NCI-H446 treated with DMSO at 0.1 percent for 48 hours (cell line): ENCODE results near the gene RDH8.
A peak's percentile ranks its signal among the peaks of the same experiment; 100 is the strongest.

Experiments
- DNase-seq: peaks from one replicate; lab custom pipeline; 2025; lab: John Stamatoyannopoulos, UW

RDH8 gene

DNA sequence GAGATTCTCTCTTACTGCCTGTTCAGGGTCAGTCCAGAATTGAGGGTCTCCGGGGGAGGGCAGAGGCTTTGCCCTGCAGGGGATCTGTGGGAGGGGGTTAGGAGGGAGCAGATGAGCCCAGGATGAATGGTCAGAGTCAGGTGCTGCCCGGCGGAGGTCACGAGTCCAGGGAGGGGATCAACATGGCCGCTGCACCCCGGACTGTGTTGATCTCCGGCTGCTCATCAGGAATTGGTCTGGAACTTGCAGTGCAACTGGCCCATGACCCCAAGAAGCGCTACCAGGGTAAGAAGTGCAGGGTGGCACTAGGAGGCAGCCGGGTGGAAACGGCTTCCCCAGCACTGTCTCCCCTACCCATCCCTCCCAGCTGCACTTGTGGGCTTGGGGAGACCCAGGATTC, at the start of gene RDH8:
Gene RDH8 (plus strand): TSS at position 168 of the 400 bp plus-strand sequence. CDS start 15 bp downstream, at position 183.
- DNase-seq, result no peak

DNA sequence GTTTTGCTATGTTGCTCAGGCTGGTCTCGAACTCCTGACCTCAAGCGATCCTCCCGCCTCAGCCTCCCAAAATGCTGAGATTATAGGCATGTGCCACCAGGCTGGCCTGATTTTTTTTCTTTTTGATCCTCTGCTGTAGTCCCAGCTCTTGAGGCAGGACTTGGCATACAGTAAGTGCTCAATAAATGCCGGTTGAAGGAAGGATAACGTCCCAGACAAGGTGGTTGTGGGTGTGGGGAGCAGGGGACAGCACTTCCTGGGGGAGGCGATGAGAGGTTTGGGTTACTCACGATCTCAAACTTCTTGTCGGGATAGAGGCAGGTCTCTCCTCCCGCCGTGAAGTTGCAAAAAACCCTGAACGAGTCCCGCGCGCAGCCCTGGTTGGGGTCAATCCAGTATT, 47.3 kb upstream of the RDH8 start:
- DNase-seq, result no peak

DNA sequence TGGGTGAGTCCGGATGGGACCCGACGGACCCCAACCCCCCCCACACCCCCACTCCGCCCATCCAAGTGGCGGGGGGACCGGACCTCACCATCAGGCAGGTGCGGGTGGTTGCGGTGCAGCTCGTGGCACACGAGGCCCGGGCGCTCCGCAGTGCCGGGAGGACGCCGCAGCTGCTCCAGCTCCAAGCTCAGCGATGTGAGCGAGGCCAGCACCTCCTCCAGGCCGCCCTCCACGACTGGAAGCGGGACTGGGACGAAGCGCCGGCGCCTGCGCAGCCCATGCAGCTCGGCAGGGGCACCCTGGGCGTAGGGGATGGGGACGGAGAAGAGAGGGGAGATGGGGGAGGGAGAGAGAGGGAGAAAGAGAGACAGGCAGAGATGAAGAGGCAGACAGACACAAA, 46.8 kb upstream of the RDH8 start:
- no peak for DNase-seq

GRCh38 chr19:9967326-9967725, 46.0 kb upstream of the RDH8 start:
- no peak for DNase-seq

GRCh38 chr19:9968820-9969687, 44.2 kb upstream of the RDH8 start:
- DNase-seq, result no peak

GRCh38 chr19:9969688-9969975, 43.7 kb upstream of the RDH8 start:
- no peak for DNase-seq

DNA sequence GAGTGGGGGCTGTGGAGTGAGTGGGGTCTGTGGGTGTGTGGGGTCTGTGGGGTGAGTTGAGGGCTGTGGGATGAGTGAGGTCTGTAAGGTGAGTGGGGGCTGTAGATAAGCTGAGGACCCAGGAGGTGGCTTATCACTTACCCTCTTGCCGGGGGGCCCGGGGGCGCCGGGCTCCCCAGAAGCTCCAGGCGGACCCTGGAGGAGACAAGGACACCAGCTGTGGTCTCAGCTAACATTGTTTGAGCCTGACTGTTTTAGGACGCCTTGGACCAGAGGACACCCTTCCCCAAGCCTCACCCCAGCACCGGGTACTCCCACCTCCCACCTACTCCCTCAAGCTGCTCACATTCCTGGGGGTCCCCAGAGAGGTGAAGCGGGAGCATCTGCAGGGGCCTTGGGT, 42.8 kb upstream of the RDH8 start:
- no peak for DNase-seq

DNA sequence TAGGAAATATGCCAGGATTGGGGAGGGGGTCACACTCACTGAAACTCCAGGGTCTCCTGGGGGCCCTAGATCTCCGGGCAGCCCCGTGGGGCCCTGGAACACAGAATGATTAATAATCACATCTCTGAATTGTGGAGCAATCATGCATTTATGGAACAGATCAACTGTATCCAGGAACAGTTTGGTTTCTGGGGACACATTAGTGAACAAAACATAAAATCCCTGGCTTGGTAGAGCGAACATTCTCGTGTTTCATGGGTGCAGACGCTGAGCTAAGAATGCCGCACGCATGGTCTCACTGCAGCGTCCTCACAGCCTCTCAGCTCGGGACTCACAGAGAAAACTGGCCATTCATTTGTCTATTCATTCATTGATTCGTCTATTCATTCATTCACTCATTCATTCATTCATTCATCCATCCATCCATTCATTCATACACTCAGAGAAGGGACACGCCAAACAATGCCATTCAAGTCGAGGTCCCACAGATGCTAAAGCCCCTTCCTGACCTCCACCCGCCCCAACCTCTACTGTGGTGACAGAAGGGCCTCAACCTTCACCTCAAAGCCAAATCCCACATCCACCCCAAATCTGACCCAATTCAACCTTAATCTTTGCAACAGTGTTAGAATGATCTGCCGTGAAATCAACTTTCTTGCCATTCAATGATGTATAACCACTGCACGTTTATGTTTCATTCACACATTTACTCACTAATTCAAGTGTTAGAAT, 42.0 kb upstream of the RDH8 start:
- DNase-seq, result no peak

GRCh38 chr19:9972103-9972502, 41.2 kb upstream of the RDH8 start:
- DNase-seq, result no peak

- no peak for DNase-seq
Observed at GRCh38 chr19:9981406-9982260, 31.6 kb upstream of the RDH8 start.

- no peak for DNase-seq
Observed at GRCh38 chr19:9986787-9987281, 26.4 kb upstream of the RDH8 start.

DNA sequence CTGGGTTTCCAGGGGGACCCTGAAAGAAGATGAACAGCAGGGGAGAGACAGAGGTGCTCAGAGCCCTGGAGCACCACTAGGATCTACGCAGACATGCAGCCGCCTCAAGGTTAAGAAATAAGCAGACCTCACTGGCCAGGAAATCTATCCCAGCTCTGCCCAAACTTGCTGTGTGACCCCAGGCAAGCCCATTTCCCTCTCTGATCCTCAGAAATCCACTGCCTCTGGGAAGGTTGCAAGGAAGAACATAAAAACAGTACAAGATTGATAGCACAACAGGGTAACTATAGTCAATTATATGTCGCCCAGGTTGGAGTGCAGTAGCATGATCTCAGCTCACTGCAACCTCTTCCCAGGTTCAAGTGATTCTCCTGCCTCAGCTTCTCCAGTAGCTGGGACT, 23.8 kb upstream of the RDH8 start:
- DNase-seq, result no peak

GRCh38 chr19:9991425-9992191, 21.7 kb upstream of the RDH8 start:
- DNase-seq, result no peak

DNA sequence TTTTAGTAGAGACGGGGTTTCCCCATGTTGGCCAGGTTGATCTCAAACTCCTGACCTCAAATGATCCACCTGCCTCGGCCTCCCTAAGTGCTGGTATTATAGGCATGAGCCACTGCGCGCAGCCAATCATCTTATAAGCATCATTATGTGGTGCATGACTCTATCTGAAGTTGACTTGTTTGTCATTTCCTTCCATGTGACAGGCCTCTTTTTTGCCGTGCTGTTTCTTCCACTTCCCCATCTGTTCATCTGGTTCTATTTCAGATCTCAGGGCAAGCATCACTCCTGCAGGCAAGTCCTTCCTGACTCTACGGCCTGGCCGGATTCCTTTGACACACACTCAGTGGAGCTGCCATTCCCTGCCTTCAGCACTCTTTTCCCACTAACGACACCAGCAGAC, 18.2 kb upstream of the RDH8 start:
- DNase-seq, result no peak

DNA sequence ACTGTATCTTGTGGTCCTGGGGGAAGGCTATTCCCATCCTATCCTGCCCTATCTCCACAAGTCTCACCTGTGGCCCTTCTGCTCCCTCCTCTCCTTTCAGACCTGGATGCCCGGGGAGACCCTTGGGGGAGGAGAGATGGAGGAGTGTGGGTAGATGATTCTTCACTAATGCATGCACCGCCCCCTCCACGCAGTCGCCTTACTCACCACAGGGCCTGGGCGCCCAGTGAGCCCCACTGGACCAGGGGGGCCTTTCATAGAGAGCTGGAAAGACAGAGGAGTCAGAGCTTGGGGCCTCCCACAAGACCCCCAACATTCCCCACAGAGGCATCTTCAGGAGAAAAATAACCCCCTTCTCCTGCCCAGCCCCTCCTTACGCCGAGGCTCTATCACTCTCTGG, 17.3 kb upstream of the RDH8 start:
- DNase-seq, result no peak

GRCh38 chr19:9996541-9996940, 16.7 kb upstream of the RDH8 start:
- DNase-seq, result no peak

- DNase-seq, result peak; percentile 24
Observed at GRCh38 chr19:10000171-10000826, 13.0 kb upstream of the RDH8 start.

DNA sequence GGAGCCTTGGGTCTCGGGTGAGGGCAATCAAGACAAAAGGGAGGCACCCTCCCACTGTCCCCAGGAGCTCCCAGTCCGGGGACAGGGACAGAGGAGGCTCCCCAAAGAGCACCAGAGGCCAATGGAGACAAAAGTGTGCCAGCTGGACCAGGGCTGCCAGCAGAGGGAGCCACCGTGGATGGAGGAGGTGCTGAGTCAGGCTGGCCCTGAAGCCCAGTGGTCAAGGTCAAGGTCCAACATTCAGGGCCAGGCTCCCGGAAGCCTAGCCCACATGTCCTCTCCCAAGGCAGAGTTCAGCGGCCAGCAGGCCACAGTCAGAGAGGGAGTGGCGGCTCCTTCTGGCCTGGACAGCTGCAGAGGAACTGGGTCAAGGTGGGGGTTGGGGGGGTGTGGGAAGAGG, 11.4 kb upstream of the RDH8 start:
- no peak for DNase-seq

DNA sequence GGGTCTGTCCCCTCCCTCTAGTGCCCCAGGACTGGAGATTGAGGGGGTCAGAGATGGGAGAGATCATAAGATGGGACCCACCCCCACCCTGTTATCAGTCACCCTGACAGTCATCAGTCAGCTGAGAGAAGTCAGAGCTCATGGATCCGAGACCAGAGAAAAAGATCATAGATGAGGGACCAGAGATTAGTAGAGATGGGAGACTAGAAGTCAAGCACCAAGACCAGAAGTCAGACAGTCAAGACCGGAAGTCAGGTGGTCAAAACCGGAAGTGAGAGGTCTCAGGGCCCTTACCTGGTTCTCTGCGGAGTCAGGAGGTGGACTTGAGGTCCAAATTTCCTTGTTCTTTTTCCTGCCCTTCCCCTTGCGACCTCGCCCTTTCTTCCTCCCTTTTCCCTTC, 10.0 kb upstream of the RDH8 start:
- DNase-seq, result no peak

DNA sequence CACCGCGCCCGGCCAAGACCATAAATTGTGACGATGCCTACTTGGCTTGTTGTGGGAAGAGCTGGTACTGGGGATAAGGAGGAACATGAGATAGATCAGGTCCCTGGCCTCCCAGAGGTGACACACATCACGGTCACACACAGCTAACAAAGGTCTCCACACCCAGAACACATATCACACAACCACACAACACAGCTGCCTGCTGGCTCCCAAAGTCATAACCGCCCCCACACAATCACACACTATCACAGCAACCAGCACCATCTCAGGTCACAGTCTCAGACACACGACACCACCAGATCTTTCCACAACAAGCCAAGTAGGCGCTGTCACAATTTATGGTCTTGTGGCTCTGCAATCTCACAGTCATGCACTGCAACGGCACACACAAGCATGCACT, 8.7 kb upstream of the RDH8 start:
- no peak for DNase-seq

DNA sequence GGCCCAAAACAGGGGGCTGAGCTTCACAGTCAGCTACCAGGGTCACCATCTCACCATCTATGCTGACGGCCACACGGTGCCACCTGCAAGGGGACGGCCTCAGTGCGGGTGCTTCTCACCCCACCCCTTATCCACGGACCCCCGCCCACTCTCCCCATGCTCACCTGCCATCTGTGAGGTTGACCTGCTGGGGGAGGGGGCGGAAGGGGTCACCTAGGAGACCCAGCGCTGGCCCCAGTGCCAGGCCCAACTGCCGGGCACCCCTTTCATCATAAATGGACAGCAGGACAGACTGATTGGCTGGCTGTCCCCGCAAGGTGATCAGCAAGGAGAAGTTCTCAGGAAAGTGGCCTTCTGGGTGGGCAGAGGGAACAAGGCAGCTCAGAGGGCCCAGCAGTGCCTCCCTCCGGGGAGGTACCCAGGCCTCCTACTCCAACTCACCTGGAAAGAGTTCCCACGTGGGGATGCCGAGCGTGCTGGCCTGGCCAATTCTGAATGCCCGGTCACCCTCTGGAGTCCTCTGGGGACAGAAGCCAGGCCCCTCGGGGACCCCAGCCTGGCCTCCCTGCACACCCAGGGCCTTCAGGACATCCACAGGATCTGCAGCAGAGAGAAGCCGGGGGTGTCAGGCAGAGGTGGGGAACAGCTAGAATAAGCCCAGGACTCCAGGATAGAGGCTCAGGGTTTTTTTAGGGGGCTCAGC, 7.5 kb upstream of the RDH8 start:
- DNase-seq, result no peak
